Testis (tissue), 2 donors: ENCODE results near the gene STXBP1.

Source experiments
- CTCF ChIP-seq, 3 experiments: fragments of 450-650 bp in 2 of 3; fragments of 200-600 bp in 1 of 3; sonication (generic) in 1 of 3; IDR thresholded peaks; one replicate each; pipeline ENCODE4 v1.5.1; 2016 to 2019; ENCODE audit warnings: antibody characterized with exemption in 3 of 3, mild to moderate bottlenecking in 2 of 3, moderate library complexity in 1 of 3
- POLR2A ChIP-seq: fragments of 450-650 bp; IDR thresholded peaks from one replicate; pipeline ENCODE4 v1.6.1; 2017; ENCODE audit warnings: antibody characterized with exemption, mild to moderate bottlenecking, moderate library complexity

GRCh38 chr9:127708952-127709587 lies 97.0 kb downstream of the STXBP1 start:
- TF ChIP-seq POLR2A (no peak), CTCF (IDR thresholded peaks at IDR 0.05) (no peak)
